Liver (tissue), 9 donors: ENCODE measurements around the gene BAHCC1. TPM values are rescaled to one million over a fixed set of nuclear protein-coding genes. Genes with fewer than 3 reads are reported as not detected.

Source experiments
- DNase-seq: peaks from one replicate; pipeline ENCODE4 v3.0.0-alpha.2; 2017; ENCODE audit warnings: low spot score
- H3K27ac ChIP-seq, 2 donors: one replicate each; pipeline ENCODE4 v1.7.0; 2013; ENCODE audit warnings: inconsistent platforms in 2 of 2, low read length in 2 of 2, control low read depth in 1 of 2, low read depth in 1 of 2, mild to moderate bottlenecking in 1 of 2
- H3K27me3 ChIP-seq, 4 donors: one replicate each; pipeline versions ENCODE4 v1.6.1 to v1.7.0; 2013; ENCODE audit warnings: low read length in 3 of 4, inconsistent platforms in 1 of 4, mild to moderate bottlenecking in 1 of 4, moderate library complexity in 1 of 4; ENCODE audit not compliant: control insufficient read depth in 4 of 4, insufficient read depth in 4 of 4
- H3K36me3 ChIP-seq, 4 donors: one replicate each; pipeline versions ENCODE4 v1.6.1 to v1.7.0; 2013; ENCODE audit warnings: low read length in 3 of 4, mild to moderate bottlenecking in 3 of 4, low read depth in 1 of 4, moderate library complexity in 1 of 4; ENCODE audit not compliant: control insufficient read depth in 4 of 4, insufficient read depth in 3 of 4
- H3K4me1 ChIP-seq, 4 donors: one replicate each; pipeline versions ENCODE4 v1.6.1 to v1.7.0; 2013; ENCODE audit warnings: low read length in 3 of 4, mild to moderate bottlenecking in 3 of 4, moderate library complexity in 1 of 4; ENCODE audit not compliant: control insufficient read depth in 4 of 4, insufficient read depth in 4 of 4
- H3K4me3 ChIP-seq, 3 donors: one replicate each; pipeline versions ENCODE4 v1.6.1 to v1.7.0; 2013; ENCODE audit warnings: low read length in 3 of 3, control low read depth in 1 of 3, low read depth in 1 of 3, mild to moderate bottlenecking in 1 of 3
- H3K9ac ChIP-seq, 2 donors: one replicate each; pipeline ENCODE4 v1.7.0; 2013; ENCODE audit warnings: low read length in 2 of 2, mild to moderate bottlenecking in 2 of 2, moderate library complexity in 2 of 2, control low read depth in 1 of 2, low read depth in 1 of 2
- H3K9me3 ChIP-seq, 4 donors: one replicate each; pipeline versions ENCODE4 v1.6.1 to v1.7.0; 2013; ENCODE audit warnings: low read length in 3 of 4; ENCODE audit not compliant: control insufficient read depth in 4 of 4
- EGR1 ChIP-seq, 2 donors: IDR thresholded peaks; 2 replicates each; pipeline ENCODE4 v1.6.1; 2016 to 2018; ENCODE audit warnings: antibody characterized with exemption in 2 of 2, low read depth in 2 of 2
- FOXA1 ChIP-seq: IDR thresholded peaks from 2 replicates; pipeline ENCODE4 v1.6.1; 2016; ENCODE audit warnings: antibody characterized with exemption
- FOXA2 ChIP-seq: IDR thresholded peaks from 2 replicates; pipeline ENCODE4 v1.6.1; 2016; ENCODE audit warnings: antibody characterized with exemption
- GABPA ChIP-seq, 2 donors: IDR thresholded peaks in 1 of 2; conservative IDR thresholded peaks in 1 of 2; 2 replicates each; pipeline ENCODE4 v1.6.1; 2016; ENCODE audit warnings: antibody characterized with exemption in 2 of 2, mild to moderate bottlenecking in 1 of 2, moderate library complexity in 1 of 2
- HNF4A ChIP-seq, 2 donors: conservative IDR thresholded peaks; 2 replicates each; pipeline ENCODE4 v1.6.1; 2016; ENCODE audit warnings: antibody characterized with exemption in 2 of 2, mild to moderate bottlenecking in 2 of 2
- HNF4G ChIP-seq: IDR thresholded peaks from 2 replicates; pipeline ENCODE4 v1.6.1; 2016; ENCODE audit warnings: antibody characterized with exemption
- NR2F2 ChIP-seq: IDR thresholded peaks from 2 replicates; pipeline ENCODE4 v1.6.1; 2016; ENCODE audit warnings: antibody characterized with exemption
- RAD21 ChIP-seq, 2 donors: IDR thresholded peaks; 2 replicates each; pipeline ENCODE4 v1.6.1; 2016; ENCODE audit warnings: antibody characterized with exemption in 2 of 2, mild to moderate bottlenecking in 2 of 2
- RXRA ChIP-seq, 2 donors: IDR thresholded peaks; 2 replicates each; pipeline ENCODE4 v1.6.1; 2017 to 2018; ENCODE audit warnings: antibody characterized with exemption in 2 of 2, mild to moderate bottlenecking in 1 of 2
- SP1 ChIP-seq: IDR thresholded peaks from 2 replicates; pipeline ENCODE4 v1.6.1; 2018; ENCODE audit warnings: antibody characterized with exemption, mild to moderate bottlenecking
- TAF1 ChIP-seq: conservative IDR thresholded peaks from 2 replicates; pipeline ENCODE4 v1.6.1; 2016; ENCODE audit warnings: antibody characterized with exemption, mild to moderate bottlenecking
- YY1 ChIP-seq: IDR thresholded peaks from 2 replicates; pipeline ENCODE4 v1.6.1; 2016; ENCODE audit warnings: antibody characterized with exemption, mild to moderate bottlenecking
- WGBS: extraction: QIAGEN DNeasy Blood & Tissue Kit; methylation state at CpG from one replicate; pipeline ENCODE4 v1.1.7; 2013; 5-methylcytosine and 5-hydroxymethylcytosine counted together
- polyA plus RNA-seq, 2 donors: library from polyadenylated mRNA; stranded (reverse) in 1 of 2; unstranded in 1 of 2; fragments of 200-250 nt in 1 of 2; fragments of >200 nt in 1 of 2; fragmentation: Nextera tagmentation in 1 of 2; extraction: Ambion mirVana in 1 of 2; gene quantifications; one replicate each; pipeline versions ENCODE4 v1.2.1 to v1.2.3, GENCODE V29; 2013 to 2015
- total RNA-seq, 2 donors: library from RNA; depleted of rRNA; stranded (reverse); fragments of >200 nt; gene quantifications; one replicate each; pipeline ENCODE4 v1.2.3, GENCODE V29; 2014
- TF ChIP-seq, protein P1 (sequence below): IDR thresholded peaks from 2 replicates; pipeline ENCODE4 v1.6.1; 2016; ENCODE audit warnings: antibody characterized with exemption
- TF ChIP-seq, protein P2 (sequence below): IDR thresholded peaks from 2 replicates; pipeline ENCODE4 v1.6.1; 2016; ENCODE audit warnings: antibody characterized with exemption
- TF ChIP-seq, protein P3 (sequence below): IDR thresholded peaks from 2 replicates; pipeline ENCODE4 v1.6.1; 2016; ENCODE audit warnings: antibody characterized with exemption, mild to moderate bottlenecking
- TF ChIP-seq, protein P4 (sequence below): IDR thresholded peaks from 2 replicates; pipeline ENCODE4 v1.6.1; 2016; ENCODE audit warnings: antibody characterized with exemption
- TF ChIP-seq, protein P5 (sequence below): fragments of 150-350 bp; IDR thresholded peaks from 2 replicates; pipeline ENCODE4 v1.5.1; 2017; ENCODE audit warnings: improper control_type of control experiment, low read depth, low read length; ENCODE audit not compliant: missing input control
- donor health status: healthy.
- donor health status: healthy.
- donor health status: healthy.
- donor health status: healthy.
- donor health status: healthy.

BAHCC1 gene
- total and polyA plus RNA-seq, 4 donors, result 0.76 to 3.9 (median 2.5) TPM

DNA sequence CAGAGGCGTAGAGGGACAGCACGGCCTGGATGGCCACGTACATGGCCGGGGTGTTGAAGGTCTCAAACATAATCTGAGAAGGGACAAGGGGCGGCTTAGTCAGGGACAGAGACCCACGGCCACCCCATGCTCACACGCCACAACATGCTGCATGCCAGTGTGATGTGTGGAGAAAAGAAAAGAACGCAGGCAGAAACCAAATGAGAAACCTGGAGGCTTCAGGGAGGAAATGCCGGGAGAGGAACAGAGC lies 116.2 kb downstream of the BAHCC1 start:
- Histone ChIP-seq H3K36me3 (peaks cover 3 to 22% (median 13%) of the 10 kb centered on the region in 4 donors), H3K4me1 (peaks cover 7 to 45% (median 20%) of the 10 kb centered on the region in 4 donors), H3K9me3 (no peaks in the 10 kb centered on the region), H3K9ac (peak overlapping the region; percentile 78 to 80), H3K27me3 (no peaks in the 10 kb centered on the region), H3K4me3 (peak overlapping the region; percentile 87 to 97 (median 95)), H3K27ac (peak overlapping the region; percentile 57 to 79)
- TF ChIP-seq GABPA (IDR thresholded peaks at IDR 0.05 in 1 of 2, conservative IDR thresholded peaks at IDR 0.05 in 1 of 2), result no peak
- no peak for DNase-seq
- 12% methylated on average over 9 of the region's 9 CpGs for WGBS

DNA sequence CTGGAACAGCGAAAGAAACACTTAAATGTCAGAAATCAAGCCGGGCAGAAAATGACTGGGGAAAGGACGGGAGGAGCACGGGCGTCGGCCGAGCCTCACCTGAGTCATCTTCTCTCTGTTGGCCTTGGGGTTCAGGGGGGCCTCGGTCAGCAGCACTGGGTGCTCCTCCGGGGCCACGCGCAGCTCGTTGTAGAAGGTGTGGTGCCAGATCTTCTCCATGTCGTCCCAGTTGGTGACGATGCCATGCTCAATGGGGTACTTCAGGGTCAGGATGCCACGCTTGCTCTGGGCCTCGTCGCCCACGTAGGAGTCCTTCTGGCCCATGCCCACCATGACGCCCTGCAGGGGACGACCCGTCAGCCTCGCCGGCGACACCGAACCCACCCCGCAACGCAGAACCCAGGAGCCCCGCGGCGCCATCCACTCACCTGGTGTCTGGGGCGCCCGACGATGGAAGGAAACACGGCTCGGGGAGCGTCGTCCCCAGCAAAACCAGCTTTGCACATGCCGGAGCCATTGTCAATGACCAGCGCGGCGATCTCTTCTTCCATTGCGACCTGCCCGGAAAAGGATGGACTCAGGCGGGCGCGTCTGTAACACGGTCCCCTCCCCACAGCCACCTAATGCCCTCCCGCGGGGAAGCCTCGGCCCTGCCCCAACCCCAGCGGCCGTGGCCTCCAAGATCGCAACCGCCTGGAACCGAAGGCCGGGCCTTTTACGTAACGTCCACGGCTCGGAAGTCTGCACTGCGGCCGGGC lies 116.7 kb downstream of the BAHCC1 start:
- TF ChIP-seq SP1, result peak; percentile 4
- TF ChIP-seq, protein P1, sequence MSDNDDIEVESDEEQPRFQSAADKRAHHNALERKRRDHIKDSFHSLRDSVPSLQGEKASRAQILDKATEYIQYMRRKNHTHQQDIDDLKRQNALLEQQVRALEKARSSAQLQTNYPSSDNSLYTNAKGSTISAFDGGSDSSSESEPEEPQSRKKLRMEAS, result no peak
- Histone ChIP-seq H3K4me1 (peaks cover 7 to 45% (median 20%) of the 10 kb centered on the region in 4 donors), H3K36me3 (peaks cover 3 to 22% (median 13%) of the 10 kb centered on the region in 4 donors), H3K27ac (peak overlapping the region; percentile 57 to 79), H3K4me3 (peak overlapping the region; percentile 87 to 97 (median 95)), H3K27me3 (no peaks in the 10 kb centered on the region), H3K9me3 (no peaks in the 10 kb centered on the region), H3K9ac (peak overlapping the region; percentile 62 to 80)
- no peak for DNase-seq
- 1% methylated on average over 62 of the region's 62 CpGs for WGBS

DNA sequence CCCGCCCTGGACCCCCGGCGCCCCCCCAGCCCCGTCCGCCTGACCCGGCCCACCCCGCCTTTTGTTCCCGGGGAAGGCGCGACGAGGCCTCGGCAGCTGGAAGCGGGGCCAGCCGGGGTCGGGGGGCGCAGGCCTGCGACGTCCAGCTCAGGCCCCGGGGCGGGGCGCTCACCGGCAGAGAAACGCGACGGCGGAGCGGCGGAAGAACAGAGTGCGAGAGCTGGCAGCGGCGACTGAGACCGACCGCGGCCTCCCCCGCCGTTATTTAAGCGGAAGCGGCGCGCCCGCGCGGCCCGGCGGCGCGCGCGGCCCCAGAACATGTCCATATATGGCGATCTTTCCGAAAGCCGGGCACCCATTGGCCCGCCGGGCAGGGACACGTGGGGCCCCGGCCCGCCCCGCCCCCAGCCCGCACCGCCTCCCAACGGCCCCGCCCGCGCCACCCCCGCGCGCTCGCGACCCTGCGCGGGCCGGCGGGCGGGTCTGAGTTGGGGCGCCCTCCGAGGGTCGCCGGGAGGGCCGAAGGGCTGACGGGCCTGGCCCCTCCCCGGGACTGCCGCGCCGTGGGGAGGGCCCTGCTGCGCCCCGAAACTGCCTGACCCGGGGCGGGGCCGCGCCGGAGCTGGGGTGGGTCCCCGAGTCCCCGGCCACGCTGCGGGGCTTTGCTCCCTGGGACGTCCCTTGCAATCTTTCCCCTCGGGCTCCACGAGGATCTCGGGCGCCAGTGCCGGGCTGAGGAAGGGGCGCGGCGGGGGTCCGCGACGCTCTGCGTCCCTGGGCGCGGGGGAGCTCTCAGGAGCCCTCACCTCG lies 117.5 kb downstream of the BAHCC1 start, which contains the start of gene ACTG1:
ACTG1 (minus strand) TSS at position 238 of the 810 bp plus-strand sequence. CDS start 445 bp downstream, outside the sequence.
- TF ChIP-seq FOXA1 (no peak), RXRA (IDR thresholded peaks at IDR 0.05) (no peak), HNF4A (conservative IDR thresholded peaks at IDR 0.05) (no peak), GABPA (IDR thresholded peaks at IDR 0.05 in 1 of 2, conservative IDR thresholded peaks at IDR 0.05 in 1 of 2) (no peak), FOXA2 (no peak), NR2F2 (no peak), EGR1 (IDR thresholded peaks at IDR 0.05; ENCODE audit: low read depth in 2 of 2) (peak in 1 of 2 donors; percentile 31), YY1 (no peak), HNF4G (no peak), RAD21 (IDR thresholded peaks at IDR 0.05) (no peak), SP1 (no peak), TAF1 (peak; percentile 67)
- TF ChIP-seq, protein P2, sequence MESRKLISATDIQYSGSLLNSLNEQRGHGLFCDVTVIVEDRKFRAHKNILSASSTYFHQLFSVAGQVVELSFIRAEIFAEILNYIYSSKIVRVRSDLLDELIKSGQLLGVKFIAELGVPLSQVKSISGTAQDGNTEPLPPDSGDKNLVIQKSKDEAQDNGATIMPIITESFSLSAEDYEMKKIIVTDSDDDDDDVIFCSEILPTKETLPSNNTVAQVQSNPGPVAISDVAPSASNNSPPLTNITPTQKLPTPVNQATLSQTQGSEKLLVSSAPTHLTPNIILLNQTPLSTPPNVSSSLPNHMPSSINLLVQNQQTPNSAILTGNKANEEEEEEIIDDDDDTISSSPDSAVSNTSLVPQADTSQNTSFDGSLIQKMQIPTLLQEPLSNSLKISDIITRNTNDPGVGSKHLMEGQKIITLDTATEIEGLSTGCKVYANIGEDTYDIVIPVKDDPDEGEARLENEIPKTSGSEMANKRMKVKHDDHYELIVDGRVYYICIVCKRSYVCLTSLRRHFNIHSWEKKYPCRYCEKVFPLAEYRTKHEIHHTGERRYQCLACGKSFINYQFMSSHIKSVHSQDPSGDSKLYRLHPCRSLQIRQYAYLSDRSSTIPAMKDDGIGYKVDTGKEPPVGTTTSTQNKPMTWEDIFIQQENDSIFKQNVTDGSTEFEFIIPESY, result no peak
- TF ChIP-seq, protein P3, sequence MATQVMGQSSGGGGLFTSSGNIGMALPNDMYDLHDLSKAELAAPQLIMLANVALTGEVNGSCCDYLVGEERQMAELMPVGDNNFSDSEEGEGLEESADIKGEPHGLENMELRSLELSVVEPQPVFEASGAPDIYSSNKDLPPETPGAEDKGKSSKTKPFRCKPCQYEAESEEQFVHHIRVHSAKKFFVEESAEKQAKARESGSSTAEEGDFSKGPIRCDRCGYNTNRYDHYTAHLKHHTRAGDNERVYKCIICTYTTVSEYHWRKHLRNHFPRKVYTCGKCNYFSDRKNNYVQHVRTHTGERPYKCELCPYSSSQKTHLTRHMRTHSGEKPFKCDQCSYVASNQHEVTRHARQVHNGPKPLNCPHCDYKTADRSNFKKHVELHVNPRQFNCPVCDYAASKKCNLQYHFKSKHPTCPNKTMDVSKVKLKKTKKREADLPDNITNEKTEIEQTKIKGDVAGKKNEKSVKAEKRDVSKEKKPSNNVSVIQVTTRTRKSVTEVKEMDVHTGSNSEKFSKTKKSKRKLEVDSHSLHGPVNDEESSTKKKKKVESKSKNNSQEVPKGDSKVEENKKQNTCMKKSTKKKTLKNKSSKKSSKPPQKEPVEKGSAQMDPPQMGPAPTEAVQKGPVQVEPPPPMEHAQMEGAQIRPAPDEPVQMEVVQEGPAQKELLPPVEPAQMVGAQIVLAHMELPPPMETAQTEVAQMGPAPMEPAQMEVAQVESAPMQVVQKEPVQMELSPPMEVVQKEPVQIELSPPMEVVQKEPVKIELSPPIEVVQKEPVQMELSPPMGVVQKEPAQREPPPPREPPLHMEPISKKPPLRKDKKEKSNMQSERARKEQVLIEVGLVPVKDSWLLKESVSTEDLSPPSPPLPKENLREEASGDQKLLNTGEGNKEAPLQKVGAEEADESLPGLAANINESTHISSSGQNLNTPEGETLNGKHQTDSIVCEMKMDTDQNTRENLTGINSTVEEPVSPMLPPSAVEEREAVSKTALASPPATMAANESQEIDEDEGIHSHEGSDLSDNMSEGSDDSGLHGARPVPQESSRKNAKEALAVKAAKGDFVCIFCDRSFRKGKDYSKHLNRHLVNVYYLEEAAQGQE, result no peak
- TF ChIP-seq, protein P4, sequence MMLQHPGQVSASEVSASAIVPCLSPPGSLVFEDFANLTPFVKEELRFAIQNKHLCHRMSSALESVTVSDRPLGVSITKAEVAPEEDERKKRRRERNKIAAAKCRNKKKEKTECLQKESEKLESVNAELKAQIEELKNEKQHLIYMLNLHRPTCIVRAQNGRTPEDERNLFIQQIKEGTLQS, result no peak
- TF ChIP-seq, protein P5, sequence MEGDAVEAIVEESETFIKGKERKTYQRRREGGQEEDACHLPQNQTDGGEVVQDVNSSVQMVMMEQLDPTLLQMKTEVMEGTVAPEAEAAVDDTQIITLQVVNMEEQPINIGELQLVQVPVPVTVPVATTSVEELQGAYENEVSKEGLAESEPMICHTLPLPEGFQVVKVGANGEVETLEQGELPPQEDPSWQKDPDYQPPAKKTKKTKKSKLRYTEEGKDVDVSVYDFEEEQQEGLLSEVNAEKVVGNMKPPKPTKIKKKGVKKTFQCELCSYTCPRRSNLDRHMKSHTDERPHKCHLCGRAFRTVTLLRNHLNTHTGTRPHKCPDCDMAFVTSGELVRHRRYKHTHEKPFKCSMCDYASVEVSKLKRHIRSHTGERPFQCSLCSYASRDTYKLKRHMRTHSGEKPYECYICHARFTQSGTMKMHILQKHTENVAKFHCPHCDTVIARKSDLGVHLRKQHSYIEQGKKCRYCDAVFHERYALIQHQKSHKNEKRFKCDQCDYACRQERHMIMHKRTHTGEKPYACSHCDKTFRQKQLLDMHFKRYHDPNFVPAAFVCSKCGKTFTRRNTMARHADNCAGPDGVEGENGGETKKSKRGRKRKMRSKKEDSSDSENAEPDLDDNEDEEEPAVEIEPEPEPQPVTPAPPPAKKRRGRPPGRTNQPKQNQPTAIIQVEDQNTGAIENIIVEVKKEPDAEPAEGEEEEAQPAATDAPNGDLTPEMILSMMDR, result no peak
- TF ChIP-seq, protein P1, result no peak
- no peaks in the 10 kb centered on the region for H3K27me3 ChIP-seq
- under 1% methylated on average over 111 of the region's 111 CpGs for WGBS
- DNase-seq, result peak; percentile 85
- H3K4me3 ChIP-seq, result peak within 1 kb of the TSS; percentile 87 to 97 (median 95)
- peaks cover 3 to 22% (median 13%) of the 10 kb centered on the region in 4 donors for H3K36me3 ChIP-seq
- no peaks in the 10 kb centered on the region for H3K9me3 ChIP-seq
- peaks cover 7 to 45% (median 20%) of the 10 kb centered on the region in 4 donors for H3K4me1 ChIP-seq
- H3K9ac ChIP-seq, result peak within 1 kb of the TSS; percentile 80 to 85
- H3K27ac ChIP-seq, result peak within 1 kb of the TSS; percentile 71 to 98
